ENCODE results near the gene SLC45A3. TPM values are rescaled to one million over a fixed set of nuclear protein-coding genes. Genes with fewer than 3 reads are reported as not detected.

SLC45A3 gene
- total and polyA plus RNA-seq, 2 donors (not counting 3 experiments of a cell fraction or from before 2014, with no cell fraction given), result 15.1 to 15.6 TPM

GRCh38 chr1:205667909-205668643, 12.2 kb downstream of the SLC45A3 start:
- DNase-seq (ENCODE audit: low read depth, low spot score), result no peak
- no peak overlapping the region for H3K9ac ChIP-seq (replicated peaks; ENCODE audit: extremely low read depth, insufficient read depth, low read length)
- no peaks in the 10 kb centered on the region for H3K9me1 ChIP-seq (replicated peaks; ENCODE audit: control insufficient read depth, extremely low read depth, insufficient read depth, low read length)
- dilution Hi-C loops (cut with MboI; ENCODE audit: extremely low pct_ligation_motif_present, low sequenced_read_pairs), result no loop called here
- H2AFZ ChIP-seq (ENCODE audit: low read depth, low read length), result no peak overlapping the region
- peaks cover 0 to under 1% of the 10 kb centered on the region in 2 experiments for H3K36me3 ChIP-seq (ENCODE audit: control insufficient read depth in 2 of 2, extremely low read depth in 1 of 2, insufficient read depth in 2 of 2, low read length in 2 of 2)
- no peak for FAIRE-seq
- no peak for TF ChIP-seq CTCF (IDR thresholded peaks at IDR 0.05; ENCODE audit: extremely low read depth in 1 of 2, insufficient read depth in 1 of 2, low read depth in 1 of 2, low read length in 2 of 2)
- TF ChIP-seq POLR2AphosphoS5 (IDR thresholded peaks at IDR 0.05; ENCODE audit: insufficient read depth, low read depth, low read length), result no peak
- TF ChIP-seq FOS (IDR thresholded peaks at IDR 0.05; ENCODE audit: borderline replicate concordance, insufficient read depth, low read length), result no peak
- no peak for TF ChIP-seq MAX (IDR thresholded peaks at IDR 0.05; ENCODE audit: insufficient read depth, insufficient read length)
- TF ChIP-seq GATA2 (IDR thresholded peaks at IDR 0.05; ENCODE audit: insufficient read depth, insufficient read length, low read depth, low read length), result no peak
- no peak for TF ChIP-seq POLR2A (IDR thresholded peaks at IDR 0.05; ENCODE audit: low read depth, low read length)
- no peak for TF ChIP-seq EZH2 (IDR thresholded peaks at IDR 0.05; ENCODE audit: borderline replicate concordance, low read depth, low read length, severe bottlenecking)
- no peak for TF ChIP-seq MYC (IDR thresholded peaks at IDR 0.05; ENCODE audit: low read depth, low read length)
- H3K4me2 ChIP-seq (ENCODE audit: insufficient read depth, low read length), result no peak overlapping the region
- peaks cover 6% of the 10 kb centered on the region for H3K79me2 ChIP-seq (ENCODE audit: control insufficient read depth, insufficient read depth, low read length)
- ChIA-PET CTCF (interaction anchor here (1.5 to 17.5 kb wide), 4 partner anchors 9 to 43 kb away, joined by 4 to 908 read pairs (median 29); no protein-coding TSS in a partner anchor), POLR2A (no interaction called here)
- no peak overlapping the region for H3K4me3 ChIP-seq (replicated peaks in 1 of 3; ENCODE audit: insufficient read depth in 1 of 3, low read depth in 1 of 3, low read length in 3 of 3)
- no peaks in the 10 kb centered on the region for H3K9me3 ChIP-seq (replicated peaks; ENCODE audit: control insufficient read depth, insufficient read depth, low read length)
- intact Hi-C loops (cut with micrococcal nuclease), result no loop called here
- no peaks in the 10 kb centered on the region for H4K20me1 ChIP-seq (replicated peaks; ENCODE audit: control insufficient read depth, extremely low read depth, insufficient read depth, low read length)
- no peak overlapping the region for H3K27ac ChIP-seq (ENCODE audit: insufficient read depth, low read depth, low read length)
- no TSS peak for BruUV-seq (replicated peaks)
- H3K27me3 ChIP-seq (ENCODE audit: control insufficient read depth in 2 of 2, insufficient read depth in 2 of 2, low read length in 2 of 2), result no peaks in the 10 kb centered on the region
- H3K4me1 ChIP-seq (ENCODE audit: control insufficient read depth, extremely low read depth, insufficient read depth, low read length), result peaks cover 43% of the 10 kb centered on the region

Data from endothelial cell of umbilical vein (primary cell).